K562 (cell line): ENCODE data around the gene GSPT2. TPM values are rescaled to one million over a fixed set of nuclear protein-coding genes. Genes with fewer than 3 reads are reported as not detected.

ENCODE experiments used
- ATAC-seq: fragments of 200-7000 bp; cut with Tn5 transposase; 3 replicates; pipeline ENCODE4 v1.9.1; 2020; ENCODE audit warnings: moderate library complexity
- BruUV-seq: library from RNA; stranded (reverse); fragments of 400-500 nt; replicated peaks from 2 replicates; lab custom pipeline; 2021; lab: Mats Ljungman, UMichigan
- CTCF ChIA-PET: fragments of 300-600 bp; formaldehyde crosslinking; extraction: SDS; loops from one replicate; lab custom pipeline; 2021; ENCODE audit warnings: low intra/inter-chr PET ratio; lab: Yijun Ruan, JAX
- POLR2A ChIA-PET: fragments of 300-600, 350-650 bp; sonication (Branson Sonifier 250); formaldehyde crosslinking; extraction: SDS; loops from one replicate; lab custom pipeline; 2021; ENCODE audit warnings: antibody characterized with exemption, inconsistent platforms; lab: Yijun Ruan, JAX
- DNase-seq, 4 experiments: peaks; one replicate each; pipeline versions ENCODE4 v3.0.0 to v3.0.0-alpha.2; 2011 to 2018; ENCODE audit warnings: low spot score in 3 of 4, mixed read lengths in 3 of 4; ENCODE audit errors: extremely low read depth in 1 of 4
- FAIRE-seq: peaks from 2 replicates; lab custom pipeline; 2011; peaks lifted over from hg19 to GRCh38; lab: Jason Lieb, UNC
- H2AFZ ChIP-seq: 2 replicates; pipeline ENCODE4 v1.6.0; 2011; ENCODE audit warnings: low read depth, low read length, control low read depth, inconsistent platforms
- H3K27ac ChIP-seq: fragments of 200-600 bp; 3 replicates; pipeline ENCODE4 v1.8.0; 2011; ENCODE audit warnings: low read depth, mild to moderate bottlenecking, control low read depth, inconsistent platforms, low read length, moderate library complexity, mixed read lengths; ENCODE audit errors: extremely low read depth
- H3K27me3 ChIP-seq, 2 experiments: fragments of 300-600 bp in 1 of 2; 2 replicates in 1 of 2; 3 replicates in 1 of 2; pipeline versions ENCODE4 v1.6.0 to v1.8.0; 2011; ENCODE audit warnings: inconsistent platforms in 2 of 2, low read length in 2 of 2, mild to moderate bottlenecking in 1 of 2, mixed read lengths in 1 of 2, moderate library complexity in 1 of 2; ENCODE audit not compliant: control insufficient read depth in 2 of 2, insufficient read depth in 2 of 2
- H3K36me3 ChIP-seq: fragments of 300-600 bp; 3 replicates; pipeline ENCODE4 v1.8.0; 2011; ENCODE audit warnings: mild to moderate bottlenecking, low read length, inconsistent platforms; ENCODE audit not compliant: control insufficient read depth, insufficient read depth
- H3K4me1 ChIP-seq, 2 experiments: fragments of 200-600 bp in 1 of 2; replicated peaks in 1 of 2; 2 replicates in 1 of 2; 3 replicates in 1 of 2; pipeline versions ENCODE4 v1.5.1 to v1.8.0; 2011; ENCODE audit warnings: inconsistent platforms in 2 of 2, low read length in 2 of 2, mild to moderate bottlenecking in 1 of 2, mixed read lengths in 1 of 2, moderate library complexity in 1 of 2; ENCODE audit not compliant: control insufficient read depth in 2 of 2, insufficient read depth in 2 of 2
- H3K4me2 ChIP-seq: 2 replicates; pipeline ENCODE4 v1.6.1; 2011; ENCODE audit warnings: low read length, control low read depth, inconsistent platforms, mixed read lengths; ENCODE audit not compliant: insufficient read depth
- H3K4me3 ChIP-seq: fragments of 200-600 bp; sonication (generic), shearing (Covaris generic); 2 replicates; pipeline ENCODE4 v1.5.1; 2016; ENCODE audit warnings: control low read depth, inconsistent platforms
- H3K79me2 ChIP-seq: fragments of 200-600 bp; 3 replicates; pipeline ENCODE4 v1.8.0; 2011; ENCODE audit warnings: low read length, inconsistent platforms; ENCODE audit not compliant: control insufficient read depth, insufficient read depth
- H3K9ac ChIP-seq, 2 experiments: 2 replicates each; pipeline versions ENCODE4 v1.6.0 to v1.6.1; 2011; ENCODE audit warnings: low read depth in 2 of 2, low read length in 2 of 2, control low read depth in 1 of 2, inconsistent platforms in 1 of 2, mild to moderate bottlenecking in 1 of 2, mixed read lengths in 1 of 2; ENCODE audit not compliant: insufficient read depth in 1 of 2
- H3K9me1 ChIP-seq: one replicate; pipeline ENCODE4 v1.6.0; 2011; ENCODE audit warnings: inconsistent platforms, mild to moderate bottlenecking, low read length, moderate library complexity; ENCODE audit not compliant: control insufficient read depth, insufficient read depth
- H3K9me3 ChIP-seq: replicated peaks from 2 replicates; pipeline ENCODE4 v1.5.1; 2011; ENCODE audit warnings: low read depth, low read length, inconsistent platforms; ENCODE audit not compliant: control insufficient read depth, insufficient read depth
- H4K20me1 ChIP-seq: replicated peaks from 2 replicates; pipeline ENCODE4 v1.6.1; 2011; ENCODE audit warnings: low read length, inconsistent platforms, mixed read lengths; ENCODE audit not compliant: control insufficient read depth, insufficient read depth
- DPF2 ChIP-seq: fragments of 450-650 bp; IDR thresholded peaks from 2 replicates; pipeline ENCODE4 v1.6.1; 2016
- NFYB ChIP-seq: IDR thresholded peaks from 2 replicates; pipeline ENCODE4 v1.6.1; 2011; ENCODE audit warnings: mild to moderate bottlenecking, moderate library complexity; ENCODE audit not compliant: insufficient read length; ENCODE audit errors: extremely low read depth
- PTBP1 ChIP-seq: fragments of 200-400 bp; formaldehyde crosslinking; IDR thresholded peaks from 2 replicates; pipeline ENCODE4 v1.6.1; 2017; ENCODE audit warnings: low read depth, low read length
- RFX1 ChIP-seq: fragments of 450-650 bp; IDR thresholded peaks from 2 replicates; pipeline ENCODE4 v1.6.1; 2016; ENCODE audit warnings: mild to moderate bottlenecking, moderate library complexity
- ZNF253 ChIP-seq: fragments of 250-450 bp; sonication (Bioruptor Pico); conservative IDR thresholded peaks from 2 replicates; pipeline ENCODE4 v1.6.1; 2021; ENCODE audit warnings: mild to moderate bottlenecking
- WGBS: fragments of 100-300 bp; shearing (Covaris generic); methylation state at CpG from one replicate; pipeline ENCODE4 v1.1.6; 2016; ENCODE audit warnings: low coverage, mixed read lengths; ENCODE audit not compliant: insufficient coverage; ENCODE audit errors: missing lambda C conversion rate; 5-methylcytosine and 5-hydroxymethylcytosine counted together
- in situ Hi-C: fragments of 300-500 bp; cut with MboI; formaldehyde crosslinking; loops from 4 replicates; pipeline ENCODE4 v1.15.0; 2018; ENCODE audit warnings: inconsistent platforms, mixed read lengths
- intact Hi-C: fragments of 100-400 bp; cut with micrococcal nuclease; formaldehyde crosslinking; loops from 2 replicates; pipeline ENCODE4 v1.14.2; 2022
- polyA plus RNA-seq, 8 experiments: library from polyadenylated mRNA; depleted of rRNA in 4 of 8; stranded (reverse) in 5 of 8; unstranded in 3 of 8; fragments of >200 nt; fragmentation: Nextera tagmentation in 2 of 8; fragmentation: Illumina TruSeq in 1 of 8; extraction: Ambion mirVana in 2 of 8; extraction: Trizol in 1 of 8; gene quantifications; 2 replicates each; pipeline versions ENCODE4 v1.2.1 to v1.2.3, GENCODE V29; 2011 to 2014; ENCODE audit warnings: inconsistent platforms in 1 of 8, missing spikeins in 1 of 8
- total RNA-seq, 7 experiments: library from RNA; depleted of rRNA in 6 of 7; stranded (reverse); fragments of >200 nt in 6 of 7; fragmentation: Illumina TruSeq in 2 of 7; extraction: Trizol in 2 of 7; gene quantifications; 2 replicates each; pipeline versions ENCODE4 v1.2.1 to v1.2.3, GENCODE V29; 2011 to 2021; ENCODE audit warnings: low replicate concordance in 1 of 7

GSPT2 gene
- total and polyA plus RNA-seq, 9 of the 15 experiments (the other 6 are each of a cell fraction or from before 2014, with no cell fraction given), result 0.93 to 4.2 (median 3.4) TPM

DNA sequence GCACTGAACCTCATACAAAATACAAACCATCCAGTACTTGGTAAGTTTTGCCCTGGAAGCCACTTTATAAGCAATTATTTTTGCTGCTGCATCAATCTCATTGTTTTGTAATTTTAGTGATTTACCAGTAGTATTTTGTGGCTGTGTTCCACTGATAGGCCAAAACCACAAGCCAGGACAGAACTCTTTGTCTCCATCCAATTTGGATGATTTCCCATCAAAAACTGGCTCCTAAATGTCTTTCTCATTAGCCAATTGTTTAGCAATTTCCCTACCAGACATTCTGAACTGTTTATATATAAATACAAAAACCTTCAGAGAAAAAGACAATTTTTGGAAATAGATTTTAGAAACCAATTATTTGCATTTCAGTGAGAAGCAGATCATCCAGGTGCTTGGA lies 4.4 kb downstream of the GSPT2 start:
- H3K4me1 ChIP-seq, result peaks cover 0 to 7% of the 10 kb centered on the region in 2 experiments; a peak in 1 of 5 replicates
- POLR2A ChIA-PET, result no interaction called here
- H3K4me2 ChIP-seq, result no peak overlapping the region
- no peak for FAIRE-seq
- BruUV-seq, result no TSS peak
- H3K9ac ChIP-seq, result no peak overlapping the region
- no peaks in the 10 kb centered on the region for H3K79me2 ChIP-seq
- in situ Hi-C loops (no loop called here), intact Hi-C loops (no loop called here)
- no peaks in the 10 kb centered on the region for H3K27me3 ChIP-seq
- DNase-seq, result no peak
- no peaks in the 10 kb centered on the region for H3K9me1 ChIP-seq
- no peak overlapping the region for H3K4me3 ChIP-seq
- no peak for ATAC-seq
- no peak overlapping the region for H3K27ac ChIP-seq
- no peaks in the 10 kb centered on the region for H3K36me3 ChIP-seq
- CTCF ChIA-PET, result no interaction called here
- no peaks in the 10 kb centered on the region for H3K9me3 ChIP-seq
- TF ChIP-seq ZNF253 (CRISPR knock-in tag), result no peak
- TF ChIP-seq DPF2, result no peak
- no peak overlapping the region for H2AFZ ChIP-seq
- H4K20me1 ChIP-seq, result no peaks in the 10 kb centered on the region

- TF ChIP-seq RFX1 (peak; percentile 74), NFYB (no peak), PTBP1 (no peak)
- DNase-seq (no peak), FAIRE-seq (no peak), ATAC-seq (no peak)
- H3K79me2 ChIP-seq, result no peaks in the 10 kb centered on the region
- no peak overlapping the region for H3K9ac ChIP-seq
- no peaks in the 10 kb centered on the region for H3K4me1 ChIP-seq
- H4K20me1 ChIP-seq, result no peaks in the 10 kb centered on the region
- H2AFZ ChIP-seq, result no peak overlapping the region
- no peak overlapping the region for H3K27ac ChIP-seq
- H3K9me3 ChIP-seq, result no peaks in the 10 kb centered on the region
- CTCF ChIA-PET, result no interaction called here
- H3K4me2 ChIP-seq, result no peak overlapping the region
- H3K4me3 ChIP-seq, result no peak overlapping the region
- H3K9me1 ChIP-seq, result no peaks in the 10 kb centered on the region
- H3K36me3 ChIP-seq, result no peaks in the 10 kb centered on the region
- in situ Hi-C loops (no loop called here), intact Hi-C loops (no loop called here)
- POLR2A ChIA-PET, result interaction anchor here (0.6 kb wide), 1 partner anchor 65 kb away, joined by 3 read pairs; no protein-coding TSS in a partner anchor
- no TSS peak for BruUV-seq
- 1% methylated on average over 6 of the region's 6 CpGs for WGBS
- H3K27me3 ChIP-seq, result 0 out of 5 replicates have a peak, but pooled peaks cover 0 to 4% of the 10 kb centered on the region in 2 experiments
These were observed 16.0 kb downstream of the GSPT2 start for GRCh38 chrX:51759055-51759839.
